Liver (tissue), 3 donors: ENCODE results near the gene FBXW9.

Source experiments
- EGR1 ChIP-seq, 2 donors: IDR thresholded peaks; 2 replicates each; pipeline ENCODE4 v1.6.1; 2016 to 2018; ENCODE audit warnings: antibody characterized with exemption in 2 of 2, low read depth in 2 of 2
- GABPA ChIP-seq, 2 donors: IDR thresholded peaks in 1 of 2; conservative IDR thresholded peaks in 1 of 2; 2 replicates each; pipeline ENCODE4 v1.6.1; 2016; ENCODE audit warnings: antibody characterized with exemption in 2 of 2, mild to moderate bottlenecking in 1 of 2, moderate library complexity in 1 of 2
- HNF4A ChIP-seq, 2 donors: conservative IDR thresholded peaks; 2 replicates each; pipeline ENCODE4 v1.6.1; 2016; ENCODE audit warnings: antibody characterized with exemption in 2 of 2, mild to moderate bottlenecking in 2 of 2
- JUND ChIP-seq, 2 donors: IDR thresholded peaks; 2 replicates each; pipeline ENCODE4 v1.6.1; 2016; ENCODE audit warnings: antibody characterized with exemption in 2 of 2
- RAD21 ChIP-seq, 2 donors: IDR thresholded peaks; 2 replicates each; pipeline ENCODE4 v1.6.1; 2016; ENCODE audit warnings: antibody characterized with exemption in 2 of 2, mild to moderate bottlenecking in 2 of 2
- RXRA ChIP-seq, 2 donors: IDR thresholded peaks; 2 replicates each; pipeline ENCODE4 v1.6.1; 2017 to 2018; ENCODE audit warnings: antibody characterized with exemption in 2 of 2, mild to moderate bottlenecking in 1 of 2
- SP1 ChIP-seq: IDR thresholded peaks from 2 replicates; pipeline ENCODE4 v1.6.1; 2018; ENCODE audit warnings: antibody characterized with exemption, mild to moderate bottlenecking
- TAF1 ChIP-seq: conservative IDR thresholded peaks from 2 replicates; pipeline ENCODE4 v1.6.1; 2016; ENCODE audit warnings: antibody characterized with exemption, mild to moderate bottlenecking
- YY1 ChIP-seq: IDR thresholded peaks from 2 replicates; pipeline ENCODE4 v1.6.1; 2016; ENCODE audit warnings: antibody characterized with exemption, mild to moderate bottlenecking
- TF ChIP-seq, protein P1 (sequence below): fragments of 150-350 bp; IDR thresholded peaks from 2 replicates; pipeline ENCODE4 v1.5.1; 2017; ENCODE audit warnings: improper control_type of control experiment, low read depth, low read length; ENCODE audit not compliant: missing input control
- TF ChIP-seq, protein P2 (sequence below): IDR thresholded peaks from 2 replicates; pipeline ENCODE4 v1.6.1; 2016; ENCODE audit warnings: antibody characterized with exemption
- TF ChIP-seq, protein P3 (sequence below): IDR thresholded peaks from 2 replicates; pipeline ENCODE4 v1.6.1; 2016; ENCODE audit warnings: antibody characterized with exemption, mild to moderate bottlenecking
- TF ChIP-seq, protein P4 (sequence below): IDR thresholded peaks from 2 replicates; pipeline ENCODE4 v1.6.1; 2016; ENCODE audit warnings: antibody characterized with exemption
- TF ChIP-seq, protein P5 (sequence below): IDR thresholded peaks from 2 replicates; pipeline ENCODE4 v1.6.1; 2016; ENCODE audit warnings: antibody characterized with exemption
- donor health status: healthy.
- donor health status: healthy.

DNA sequence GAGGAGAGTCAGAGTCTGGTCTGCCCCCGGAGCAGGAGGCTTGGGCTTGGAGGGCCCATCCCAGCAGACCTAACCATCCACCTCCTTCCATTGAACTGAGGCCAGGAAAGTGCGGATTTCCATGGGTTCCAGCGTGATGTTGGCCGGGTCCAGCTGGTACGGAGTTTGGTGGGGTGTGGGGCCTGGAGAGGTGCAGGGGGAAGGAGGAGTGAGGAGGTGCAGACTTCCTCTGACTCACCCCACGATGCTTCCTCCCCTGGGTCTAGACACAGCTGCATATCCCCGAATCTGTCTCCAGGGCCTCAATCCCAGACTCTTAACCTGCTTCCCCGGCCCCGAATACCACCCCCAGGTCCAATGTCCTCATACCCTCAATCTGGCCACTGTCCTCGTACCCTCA, 49.9 kb downstream of the FBXW9 start:
- TF ChIP-seq, protein P1, sequence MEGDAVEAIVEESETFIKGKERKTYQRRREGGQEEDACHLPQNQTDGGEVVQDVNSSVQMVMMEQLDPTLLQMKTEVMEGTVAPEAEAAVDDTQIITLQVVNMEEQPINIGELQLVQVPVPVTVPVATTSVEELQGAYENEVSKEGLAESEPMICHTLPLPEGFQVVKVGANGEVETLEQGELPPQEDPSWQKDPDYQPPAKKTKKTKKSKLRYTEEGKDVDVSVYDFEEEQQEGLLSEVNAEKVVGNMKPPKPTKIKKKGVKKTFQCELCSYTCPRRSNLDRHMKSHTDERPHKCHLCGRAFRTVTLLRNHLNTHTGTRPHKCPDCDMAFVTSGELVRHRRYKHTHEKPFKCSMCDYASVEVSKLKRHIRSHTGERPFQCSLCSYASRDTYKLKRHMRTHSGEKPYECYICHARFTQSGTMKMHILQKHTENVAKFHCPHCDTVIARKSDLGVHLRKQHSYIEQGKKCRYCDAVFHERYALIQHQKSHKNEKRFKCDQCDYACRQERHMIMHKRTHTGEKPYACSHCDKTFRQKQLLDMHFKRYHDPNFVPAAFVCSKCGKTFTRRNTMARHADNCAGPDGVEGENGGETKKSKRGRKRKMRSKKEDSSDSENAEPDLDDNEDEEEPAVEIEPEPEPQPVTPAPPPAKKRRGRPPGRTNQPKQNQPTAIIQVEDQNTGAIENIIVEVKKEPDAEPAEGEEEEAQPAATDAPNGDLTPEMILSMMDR, result no peak
- TF ChIP-seq RXRA (IDR thresholded peaks at IDR 0.05) (no peak), GABPA (IDR thresholded peaks at IDR 0.05 in 1 of 2, conservative IDR thresholded peaks at IDR 0.05 in 1 of 2) (no peak), TAF1 (no peak), HNF4A (conservative IDR thresholded peaks at IDR 0.05) (no peak), SP1 (no peak), RAD21 (IDR thresholded peaks at IDR 0.05) (no peak), YY1 (no peak), JUND (IDR thresholded peaks at IDR 0.05) (no peak), EGR1 (IDR thresholded peaks at IDR 0.05; ENCODE audit: low read depth in 2 of 2) (no peak)
- TF ChIP-seq, protein P2, sequence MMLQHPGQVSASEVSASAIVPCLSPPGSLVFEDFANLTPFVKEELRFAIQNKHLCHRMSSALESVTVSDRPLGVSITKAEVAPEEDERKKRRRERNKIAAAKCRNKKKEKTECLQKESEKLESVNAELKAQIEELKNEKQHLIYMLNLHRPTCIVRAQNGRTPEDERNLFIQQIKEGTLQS, result no peak
- TF ChIP-seq, protein P3, sequence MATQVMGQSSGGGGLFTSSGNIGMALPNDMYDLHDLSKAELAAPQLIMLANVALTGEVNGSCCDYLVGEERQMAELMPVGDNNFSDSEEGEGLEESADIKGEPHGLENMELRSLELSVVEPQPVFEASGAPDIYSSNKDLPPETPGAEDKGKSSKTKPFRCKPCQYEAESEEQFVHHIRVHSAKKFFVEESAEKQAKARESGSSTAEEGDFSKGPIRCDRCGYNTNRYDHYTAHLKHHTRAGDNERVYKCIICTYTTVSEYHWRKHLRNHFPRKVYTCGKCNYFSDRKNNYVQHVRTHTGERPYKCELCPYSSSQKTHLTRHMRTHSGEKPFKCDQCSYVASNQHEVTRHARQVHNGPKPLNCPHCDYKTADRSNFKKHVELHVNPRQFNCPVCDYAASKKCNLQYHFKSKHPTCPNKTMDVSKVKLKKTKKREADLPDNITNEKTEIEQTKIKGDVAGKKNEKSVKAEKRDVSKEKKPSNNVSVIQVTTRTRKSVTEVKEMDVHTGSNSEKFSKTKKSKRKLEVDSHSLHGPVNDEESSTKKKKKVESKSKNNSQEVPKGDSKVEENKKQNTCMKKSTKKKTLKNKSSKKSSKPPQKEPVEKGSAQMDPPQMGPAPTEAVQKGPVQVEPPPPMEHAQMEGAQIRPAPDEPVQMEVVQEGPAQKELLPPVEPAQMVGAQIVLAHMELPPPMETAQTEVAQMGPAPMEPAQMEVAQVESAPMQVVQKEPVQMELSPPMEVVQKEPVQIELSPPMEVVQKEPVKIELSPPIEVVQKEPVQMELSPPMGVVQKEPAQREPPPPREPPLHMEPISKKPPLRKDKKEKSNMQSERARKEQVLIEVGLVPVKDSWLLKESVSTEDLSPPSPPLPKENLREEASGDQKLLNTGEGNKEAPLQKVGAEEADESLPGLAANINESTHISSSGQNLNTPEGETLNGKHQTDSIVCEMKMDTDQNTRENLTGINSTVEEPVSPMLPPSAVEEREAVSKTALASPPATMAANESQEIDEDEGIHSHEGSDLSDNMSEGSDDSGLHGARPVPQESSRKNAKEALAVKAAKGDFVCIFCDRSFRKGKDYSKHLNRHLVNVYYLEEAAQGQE, result no peak
- TF ChIP-seq, protein P4, sequence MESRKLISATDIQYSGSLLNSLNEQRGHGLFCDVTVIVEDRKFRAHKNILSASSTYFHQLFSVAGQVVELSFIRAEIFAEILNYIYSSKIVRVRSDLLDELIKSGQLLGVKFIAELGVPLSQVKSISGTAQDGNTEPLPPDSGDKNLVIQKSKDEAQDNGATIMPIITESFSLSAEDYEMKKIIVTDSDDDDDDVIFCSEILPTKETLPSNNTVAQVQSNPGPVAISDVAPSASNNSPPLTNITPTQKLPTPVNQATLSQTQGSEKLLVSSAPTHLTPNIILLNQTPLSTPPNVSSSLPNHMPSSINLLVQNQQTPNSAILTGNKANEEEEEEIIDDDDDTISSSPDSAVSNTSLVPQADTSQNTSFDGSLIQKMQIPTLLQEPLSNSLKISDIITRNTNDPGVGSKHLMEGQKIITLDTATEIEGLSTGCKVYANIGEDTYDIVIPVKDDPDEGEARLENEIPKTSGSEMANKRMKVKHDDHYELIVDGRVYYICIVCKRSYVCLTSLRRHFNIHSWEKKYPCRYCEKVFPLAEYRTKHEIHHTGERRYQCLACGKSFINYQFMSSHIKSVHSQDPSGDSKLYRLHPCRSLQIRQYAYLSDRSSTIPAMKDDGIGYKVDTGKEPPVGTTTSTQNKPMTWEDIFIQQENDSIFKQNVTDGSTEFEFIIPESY, result no peak
- TF ChIP-seq, protein P5, sequence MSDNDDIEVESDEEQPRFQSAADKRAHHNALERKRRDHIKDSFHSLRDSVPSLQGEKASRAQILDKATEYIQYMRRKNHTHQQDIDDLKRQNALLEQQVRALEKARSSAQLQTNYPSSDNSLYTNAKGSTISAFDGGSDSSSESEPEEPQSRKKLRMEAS, result no peak
